Bone marrow (tissue), 2 donors: ENCODE data around the gene MEX3C.

Source experiments
- DNase-seq, 2 donors: peaks; one replicate each; lab custom pipeline; 2025; lab: John Stamatoyannopoulos, UW

Gene MEX3C

DNA sequence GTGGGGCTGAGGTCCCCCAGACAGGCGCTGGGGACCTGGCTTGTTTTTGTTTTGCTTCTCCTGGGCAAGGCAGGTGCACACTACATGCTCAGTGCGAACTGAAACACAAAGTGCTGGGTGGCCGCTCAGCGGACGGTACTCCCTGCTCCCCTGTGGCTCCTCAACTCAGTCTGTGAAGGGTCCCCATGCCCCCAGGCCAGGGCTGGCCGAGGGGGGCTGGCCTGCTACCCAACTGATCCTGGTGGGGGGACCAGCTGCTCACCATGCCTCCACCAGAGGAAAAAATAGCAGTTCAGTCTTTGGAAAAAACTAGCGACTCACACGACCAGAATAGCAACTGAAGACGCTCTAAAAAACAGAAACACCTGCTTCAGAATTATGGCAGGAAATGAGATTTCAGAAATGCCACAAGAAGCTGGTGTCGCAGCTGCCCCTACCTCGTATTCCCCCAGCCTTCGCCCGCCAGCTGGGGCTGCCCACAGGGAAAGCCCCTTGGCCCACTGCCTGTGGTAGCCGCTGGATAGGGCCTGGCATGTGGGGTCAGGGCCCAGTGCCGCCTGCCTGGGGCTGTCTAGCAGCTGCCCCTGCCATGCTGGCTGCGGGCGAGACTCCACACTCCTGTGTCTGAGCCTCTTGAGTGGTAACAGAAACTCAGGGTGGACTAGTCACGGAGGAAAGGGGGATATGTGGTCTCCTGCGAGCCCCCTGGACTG lies 43.7 kb downstream of the MEX3C start:
- DNase-seq: peak in 1 of 2 donors; percentile 86

DNA sequence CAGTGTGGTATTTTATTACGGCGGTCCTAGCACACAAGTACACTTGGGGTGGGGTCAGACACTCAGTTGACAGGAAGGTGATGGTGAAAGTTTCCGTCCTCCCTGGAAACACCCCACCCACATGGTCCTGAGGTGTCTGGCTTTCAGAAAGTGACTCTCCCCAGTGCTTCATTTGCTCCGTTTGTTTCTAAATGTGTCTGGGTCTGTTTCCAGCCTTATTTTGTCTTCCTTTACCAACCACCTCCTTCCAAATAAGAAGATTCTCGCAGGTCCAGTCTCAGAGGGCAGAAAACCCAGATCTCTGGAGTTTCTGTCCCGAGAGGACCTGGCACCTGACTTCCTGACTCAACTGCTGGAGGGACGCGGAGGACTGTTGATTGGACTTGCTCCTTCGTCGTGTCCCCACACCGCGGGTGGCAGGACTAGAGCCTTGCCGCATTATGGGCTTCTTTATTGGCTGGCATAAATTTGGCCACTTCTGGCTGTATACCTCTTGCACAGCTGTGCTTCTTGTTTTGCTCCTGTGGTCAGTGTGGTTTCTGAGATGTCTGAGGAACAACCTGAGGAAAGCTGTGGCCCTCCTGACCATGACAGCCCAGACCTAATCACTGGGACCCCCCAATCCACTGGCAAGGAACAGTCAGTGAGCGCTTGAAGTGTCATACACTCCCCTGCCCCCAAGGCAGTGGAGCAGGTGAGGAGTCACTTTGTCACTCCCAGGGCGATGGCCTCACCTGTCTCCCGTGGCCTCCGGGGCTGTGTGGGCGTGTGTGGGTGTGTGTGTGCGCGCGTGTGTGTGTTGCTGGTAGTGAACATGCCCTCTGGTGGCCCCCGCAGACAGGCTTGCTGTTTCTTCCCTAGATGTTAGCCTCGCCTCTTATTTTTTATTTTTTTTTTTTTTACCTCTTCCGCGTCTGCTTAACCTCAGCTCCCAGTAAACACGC lies 45.6 kb downstream of the MEX3C start:
- DNase-seq: peak in 1 of 2 donors; percentile 77

GRCh38 chr18:51151185-51151567 lies 46.3 kb downstream of the MEX3C start:
- DNase-seq: no peak

DNA sequence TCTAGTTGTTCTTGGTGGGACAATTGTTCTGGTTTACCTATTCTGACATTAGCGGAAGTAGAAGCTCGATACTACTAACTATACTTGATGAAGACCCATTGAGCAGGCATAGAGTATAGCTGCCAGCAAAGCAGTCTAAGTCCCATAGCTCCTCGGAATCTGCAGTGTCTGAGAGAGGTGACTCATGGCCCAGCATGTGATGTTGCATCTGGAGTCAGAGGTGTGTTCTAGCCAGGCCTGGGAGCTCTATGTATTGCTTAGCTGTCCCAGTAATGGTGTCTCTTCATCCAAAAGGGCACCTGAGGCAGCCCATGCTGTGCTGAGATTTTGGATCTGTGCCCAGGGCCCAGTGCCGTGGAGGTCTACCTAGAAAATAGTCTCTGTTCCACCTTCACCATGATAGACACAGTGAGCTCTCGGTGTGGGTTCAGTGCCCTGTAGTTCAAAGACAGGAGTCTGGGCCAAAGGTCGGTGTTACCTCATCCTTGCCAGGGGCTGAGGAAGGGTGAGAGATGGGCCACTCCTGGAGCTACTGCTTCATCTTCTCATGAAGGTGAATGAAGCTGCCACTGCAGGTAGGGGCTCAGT lies 47.3 kb downstream of the MEX3C start:
- DNase-seq: no peak

- DNase-seq: no peak
These were observed 47.8 kb downstream of the MEX3C start for GRCh38 chr18:51149670-51150069.

DNA sequence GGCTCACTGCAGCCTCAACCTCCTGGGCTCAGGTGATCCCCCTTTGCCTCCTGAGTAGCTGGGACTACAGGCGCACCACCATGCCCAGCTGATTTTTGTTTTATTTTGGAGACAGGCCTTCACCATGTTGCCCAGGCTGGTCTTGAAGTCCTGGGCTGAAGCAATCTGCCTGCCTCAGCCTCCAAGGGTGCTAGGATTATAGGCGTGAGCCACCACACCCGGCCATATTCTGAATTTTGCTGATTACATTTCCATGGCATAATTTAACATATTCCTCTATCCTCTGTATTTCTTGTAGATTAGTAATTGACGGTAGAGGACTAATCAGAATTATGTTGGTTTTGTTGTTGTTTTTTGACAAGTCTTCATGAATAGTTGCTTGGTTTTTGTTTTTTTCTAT lies 50.6 kb downstream of the MEX3C start:
- DNase-seq: no peak

GRCh38 chr18:51138936-51139335 lies 58.5 kb downstream of the MEX3C start:
- no peak for DNase-seq

GRCh38 chr18:51137891-51138290 lies 59.6 kb downstream of the MEX3C start:
- no peak for DNase-seq

- DNase-seq: no peak
These were observed 60.3 kb downstream of the MEX3C start for GRCh38 chr18:51137026-51137729.

DNA sequence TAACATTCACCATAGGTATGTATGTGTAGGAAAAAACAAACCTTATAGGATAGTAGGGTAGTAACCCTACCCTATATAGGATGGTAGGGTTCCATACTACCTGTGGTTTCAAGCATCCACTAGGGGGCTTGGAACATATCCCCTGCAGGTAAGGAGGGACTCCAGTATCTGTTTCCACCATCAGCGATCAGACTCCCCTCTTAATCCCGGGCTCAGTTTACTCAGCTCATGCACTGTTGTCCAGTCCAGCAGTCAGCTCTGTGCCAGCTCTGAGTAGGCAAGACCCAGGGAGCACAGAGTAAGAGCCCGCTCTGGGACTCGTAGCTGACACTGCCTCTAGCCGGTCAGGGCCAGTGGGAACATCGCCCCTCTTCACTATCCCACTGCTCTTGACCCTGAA lies 61.7 kb downstream of the MEX3C start:
- DNase-seq: no peak

GRCh38 chr18:51135364-51135763 lies 62.1 kb downstream of the MEX3C start:
- no peak for DNase-seq

- no peak for DNase-seq
These were observed 62.8 kb downstream of the MEX3C start for GRCh38 chr18:51134721-51135120.

DNA sequence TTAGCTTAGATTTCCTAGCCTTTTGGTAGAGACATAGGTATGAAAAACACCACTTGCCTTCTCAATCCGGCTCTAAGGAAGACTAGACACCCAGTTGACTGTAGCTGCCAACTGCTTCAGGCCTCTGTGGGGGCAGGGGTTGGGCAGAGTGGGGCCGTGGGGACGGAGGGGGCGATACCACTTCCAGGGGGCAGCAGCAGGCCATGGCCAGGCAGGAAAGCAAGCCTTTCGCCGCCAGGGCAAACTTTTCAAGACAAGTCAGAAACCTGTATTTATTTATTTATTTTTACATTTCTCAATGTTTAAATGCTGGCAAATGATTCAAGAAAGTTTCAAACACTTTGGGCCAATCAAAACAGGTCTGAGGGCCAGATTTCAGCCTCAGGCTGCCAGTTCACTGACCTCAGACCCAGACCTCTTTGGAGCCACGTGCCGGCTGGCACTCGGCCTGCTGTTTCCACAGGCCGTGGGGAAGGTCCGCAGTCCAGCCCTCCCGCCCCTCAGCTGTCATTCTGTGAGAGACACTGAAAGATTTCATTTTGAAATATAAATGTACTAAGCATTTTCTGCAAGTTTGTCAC lies 63.8 kb downstream of the MEX3C start:
- no peak for DNase-seq

- DNase-seq: no peak
These were observed 65.1 kb downstream of the MEX3C start for GRCh38 chr18:51132256-51132935.

DNA sequence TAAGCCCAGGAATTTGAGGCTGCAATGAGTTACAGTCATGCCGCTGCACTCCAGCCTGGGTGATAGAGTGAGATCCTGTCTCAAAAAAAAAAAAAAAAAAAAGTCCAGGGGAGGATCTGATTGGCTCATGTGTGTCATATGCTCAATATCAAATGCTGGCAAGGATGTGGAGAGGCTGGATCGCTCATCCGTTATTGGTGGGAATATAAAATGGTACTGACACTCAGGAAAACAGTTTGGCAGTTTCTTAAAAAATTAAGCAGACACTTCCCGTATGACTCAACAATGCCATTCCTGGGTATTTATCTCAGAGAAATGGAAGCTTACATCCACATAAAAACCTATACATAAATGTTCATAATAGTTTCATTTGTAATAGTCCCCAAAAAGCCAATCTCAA lies 68.9 kb downstream of the MEX3C start:
- no peak for DNase-seq

DNA sequence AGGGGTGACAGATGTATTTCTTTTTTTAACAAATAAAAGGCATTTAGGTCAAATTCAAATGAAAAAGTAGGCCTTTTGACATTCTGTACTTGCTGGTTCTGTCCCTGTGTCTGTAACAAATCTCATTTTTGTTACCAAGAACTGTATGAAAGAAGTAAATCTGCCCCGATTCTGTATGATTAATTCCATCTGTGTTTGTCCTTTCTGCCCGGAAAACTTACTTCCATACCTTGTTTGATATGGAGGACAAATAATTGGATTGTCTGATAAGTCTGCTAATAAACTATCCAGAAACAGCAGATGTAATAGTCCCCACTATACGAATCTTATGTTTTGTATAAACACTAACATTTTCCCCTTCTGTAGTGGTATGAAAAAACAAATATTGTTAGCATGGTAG lies 69.8 kb downstream of the MEX3C start:
- DNase-seq: no peak

DNA sequence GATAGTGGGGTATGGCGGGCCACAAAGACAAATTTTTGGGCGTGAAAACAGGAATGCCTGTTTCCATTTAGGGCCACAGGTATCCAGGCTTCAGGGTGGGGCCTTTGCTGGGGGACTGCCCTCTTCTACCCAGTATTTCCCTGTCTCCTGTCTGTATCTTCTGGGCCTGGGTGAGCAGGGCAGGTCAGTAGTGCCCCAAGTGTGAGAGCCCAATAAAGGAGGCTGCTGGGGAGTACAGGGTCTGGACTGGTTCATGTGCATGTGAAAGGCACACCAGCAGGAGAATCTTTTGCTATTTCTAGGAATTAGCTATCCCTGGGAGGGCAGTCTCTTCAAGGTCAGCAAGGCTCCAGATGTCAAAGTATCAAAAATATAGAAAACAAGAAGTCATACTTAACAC lies 71.5 kb downstream of the MEX3C start:
- DNase-seq: no peak
